ENCODE data around the gene FFAR4. TPM values are rescaled to one million over a fixed set of nuclear protein-coding genes. Genes with fewer than 3 reads are reported as not detected.

Gene FFAR4
- total RNA-seq, 2 donors from 2014 or later = 0.31 TPM; not detected in 1

DNA sequence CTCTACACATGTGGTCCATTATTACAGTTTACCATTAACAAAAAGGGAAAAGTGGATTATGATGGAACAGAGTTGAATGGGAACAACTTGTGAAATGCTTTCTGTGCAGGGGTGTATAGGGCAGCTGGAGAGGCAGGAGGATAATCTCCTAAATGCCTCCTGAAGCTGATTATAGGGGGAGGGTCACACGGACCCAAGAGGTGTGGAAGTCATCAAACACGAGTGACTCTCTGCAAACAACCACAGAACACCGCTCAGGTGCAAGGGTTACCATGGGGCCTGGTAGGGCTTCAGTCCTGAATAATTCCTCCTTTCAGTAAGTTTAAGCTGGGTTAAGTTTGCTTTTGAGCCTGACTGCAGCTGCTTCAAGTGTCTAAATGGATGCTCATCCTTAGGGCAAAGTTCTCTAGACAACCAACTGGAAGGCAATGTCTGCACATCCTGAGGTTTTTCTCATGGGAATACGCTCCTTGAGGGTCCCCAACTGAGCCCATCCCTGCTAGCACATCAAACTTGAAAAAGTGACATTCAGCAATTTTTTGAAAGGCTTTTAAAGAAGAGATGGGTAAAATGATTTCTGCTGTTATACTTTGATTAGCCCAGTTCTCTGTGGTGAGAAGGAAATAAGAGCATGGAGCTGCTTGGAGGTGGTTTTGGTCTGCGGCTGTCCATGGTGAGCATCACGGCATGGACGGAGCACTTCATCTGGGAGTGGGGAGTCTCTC is 47.8 kb downstream of the FFAR4 start:
- no peak overlapping the region for H3K27ac ChIP-seq
- no peak for DNase-seq (ENCODE audit: low spot score)
- no peaks in the 10 kb centered on the region for H3K36me3 ChIP-seq
- TF ChIP-seq, protein P1, sequence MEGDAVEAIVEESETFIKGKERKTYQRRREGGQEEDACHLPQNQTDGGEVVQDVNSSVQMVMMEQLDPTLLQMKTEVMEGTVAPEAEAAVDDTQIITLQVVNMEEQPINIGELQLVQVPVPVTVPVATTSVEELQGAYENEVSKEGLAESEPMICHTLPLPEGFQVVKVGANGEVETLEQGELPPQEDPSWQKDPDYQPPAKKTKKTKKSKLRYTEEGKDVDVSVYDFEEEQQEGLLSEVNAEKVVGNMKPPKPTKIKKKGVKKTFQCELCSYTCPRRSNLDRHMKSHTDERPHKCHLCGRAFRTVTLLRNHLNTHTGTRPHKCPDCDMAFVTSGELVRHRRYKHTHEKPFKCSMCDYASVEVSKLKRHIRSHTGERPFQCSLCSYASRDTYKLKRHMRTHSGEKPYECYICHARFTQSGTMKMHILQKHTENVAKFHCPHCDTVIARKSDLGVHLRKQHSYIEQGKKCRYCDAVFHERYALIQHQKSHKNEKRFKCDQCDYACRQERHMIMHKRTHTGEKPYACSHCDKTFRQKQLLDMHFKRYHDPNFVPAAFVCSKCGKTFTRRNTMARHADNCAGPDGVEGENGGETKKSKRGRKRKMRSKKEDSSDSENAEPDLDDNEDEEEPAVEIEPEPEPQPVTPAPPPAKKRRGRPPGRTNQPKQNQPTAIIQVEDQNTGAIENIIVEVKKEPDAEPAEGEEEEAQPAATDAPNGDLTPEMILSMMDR (IDR thresholded peaks at IDR 0.05) = no peak
- no peaks in the 10 kb centered on the region for H3K9me3 ChIP-seq
- H3K27me3 ChIP-seq = no peaks in the 10 kb centered on the region
- H3K4me1 ChIP-seq = no peaks in the 10 kb centered on the region
- no peak overlapping the region for H3K4me3 ChIP-seq

DNA sequence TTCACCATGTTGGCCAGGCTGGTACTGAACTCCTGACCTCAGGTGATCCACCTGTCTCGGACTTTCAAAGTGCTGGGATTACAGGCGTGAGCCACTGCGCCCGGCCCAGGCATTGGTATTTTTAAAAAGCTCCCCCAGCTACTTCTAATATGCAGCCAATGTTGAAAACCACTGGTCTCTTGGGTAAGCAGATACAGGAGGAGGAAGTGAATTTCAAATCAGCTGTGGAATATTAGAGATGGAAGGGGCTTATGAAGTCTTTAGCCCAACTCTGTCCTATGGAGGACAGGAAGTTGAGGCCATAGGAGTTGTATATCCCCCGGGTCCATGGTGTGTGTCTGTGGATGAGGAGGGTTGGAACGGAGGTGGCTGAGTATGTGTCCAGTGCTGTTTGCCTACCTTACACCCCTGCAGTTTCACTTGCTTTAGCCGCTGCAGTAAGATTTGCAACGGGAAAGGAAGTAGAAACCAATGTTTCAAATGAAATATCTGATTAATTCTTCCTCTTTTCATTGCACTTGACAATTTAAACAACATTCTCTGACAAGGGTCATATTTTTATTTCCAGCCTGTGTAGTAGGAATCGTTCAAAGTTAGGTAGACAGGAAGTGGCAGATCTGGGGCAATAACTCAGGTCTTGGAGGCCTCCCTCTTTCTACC is 49.2 kb downstream of the FFAR4 start:
- no peaks in the 10 kb centered on the region for H3K27me3 ChIP-seq
- H3K9me3 ChIP-seq = no peaks in the 10 kb centered on the region
- no peaks in the 10 kb centered on the region for H3K36me3 ChIP-seq
- DNase-seq (ENCODE audit: low spot score) = no peak
- no peaks in the 10 kb centered on the region for H3K4me1 ChIP-seq
- TF ChIP-seq, protein P1 (IDR thresholded peaks at IDR 0.05) = no peak
- H3K27ac ChIP-seq = no peak overlapping the region
- no peak overlapping the region for H3K4me3 ChIP-seq

DNA sequence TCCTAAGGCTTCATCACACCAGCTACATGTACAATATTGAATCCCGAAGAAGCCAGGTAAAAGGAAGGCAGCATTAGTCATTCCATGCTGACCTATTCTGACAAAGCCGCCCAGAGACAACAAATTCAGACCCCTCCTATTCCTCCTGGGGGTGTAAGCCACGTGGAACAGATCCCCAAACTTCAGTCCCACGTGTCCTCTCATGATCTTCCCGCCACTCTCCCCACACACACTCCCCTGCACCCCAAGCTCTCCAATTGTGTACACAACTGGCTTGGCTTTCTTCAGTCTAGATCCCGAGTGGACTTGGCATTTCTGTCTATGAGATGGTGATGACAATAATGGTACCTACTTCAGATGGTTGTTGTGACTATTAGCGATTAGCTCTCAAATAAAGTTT is 54.5 kb downstream of the FFAR4 start:
- H3K9me3 ChIP-seq = no peaks in the 10 kb centered on the region
- no peaks in the 10 kb centered on the region for H3K27me3 ChIP-seq
- no peaks in the 10 kb centered on the region for H3K36me3 ChIP-seq
- DNase-seq (ENCODE audit: low spot score) = no peak
- H3K4me3 ChIP-seq = no peak overlapping the region
- H3K27ac ChIP-seq = no peak overlapping the region
- TF ChIP-seq, protein P1 (IDR thresholded peaks at IDR 0.05) = no peak
- no peaks in the 10 kb centered on the region for H3K4me1 ChIP-seq

DNA sequence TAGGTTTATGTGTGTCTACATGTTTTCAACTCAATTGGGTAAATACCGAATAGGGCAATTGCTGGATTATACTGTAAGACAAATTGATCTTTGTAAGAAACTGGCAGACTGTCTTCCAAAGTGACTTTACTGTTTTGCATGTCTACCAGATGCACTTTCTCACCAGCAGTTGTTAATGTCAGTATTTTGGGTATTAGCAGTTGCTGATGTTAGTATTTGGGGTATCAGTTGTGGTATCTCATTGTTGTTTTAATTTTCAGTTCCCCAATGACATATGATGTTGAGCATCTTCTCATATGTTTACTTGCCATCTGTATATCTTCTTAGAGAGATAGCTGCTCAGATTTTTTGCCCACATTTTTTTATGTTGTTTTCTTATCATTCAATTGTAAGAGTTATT is 56.5 kb downstream of the FFAR4 start:
- no peak for DNase-seq (ENCODE audit: low spot score)
- H3K27me3 ChIP-seq = no peaks in the 10 kb centered on the region
- H3K36me3 ChIP-seq = no peaks in the 10 kb centered on the region
- H3K9me3 ChIP-seq = no peaks in the 10 kb centered on the region
- no peaks in the 10 kb centered on the region for H3K4me1 ChIP-seq
- TF ChIP-seq, protein P1 (IDR thresholded peaks at IDR 0.05) = no peak
- no peak overlapping the region for H3K4me3 ChIP-seq
- H3K27ac ChIP-seq = no peak overlapping the region

DNA sequence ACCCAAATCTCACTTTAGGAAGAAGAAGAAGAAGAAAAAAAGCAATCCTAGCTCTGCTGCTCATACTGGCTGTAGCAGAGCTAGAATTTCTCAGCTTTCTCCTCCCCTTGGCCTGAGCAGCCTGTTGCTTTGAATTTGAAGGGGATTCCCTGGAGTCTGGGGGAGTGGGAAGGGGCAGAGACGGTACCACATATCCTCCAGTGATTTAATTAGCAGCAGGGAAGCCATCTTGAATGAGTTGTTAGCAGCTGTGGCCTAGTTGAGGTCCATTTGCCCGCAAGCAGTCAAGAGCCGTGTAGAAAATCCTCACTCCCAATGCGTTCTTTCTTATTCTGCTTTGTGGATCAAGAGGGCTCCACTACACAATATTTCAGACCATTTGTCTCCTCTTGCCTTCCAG is 62.4 kb downstream of the FFAR4 start:
- no peaks in the 10 kb centered on the region for H3K4me1 ChIP-seq

More for the DNA sequence above, 62.4 kb downstream of the FFAR4 start:
- Histone ChIP-seq H3K36me3 (no peaks in the 10 kb centered on the region), H3K4me3 (no peak overlapping the region), H3K27ac (no peak overlapping the region), H3K27me3 (no peaks in the 10 kb centered on the region), H3K9me3 (no peaks in the 10 kb centered on the region)
- TF ChIP-seq, protein P1 (IDR thresholded peaks at IDR 0.05) = no peak
- no peak for DNase-seq (ENCODE audit: low spot score)

All from right atrium auricular region (tissue), 2 donors.